ENCODE measurements around the gene OTOP2. TPM values are rescaled to one million over a fixed set of nuclear protein-coding genes. Genes with fewer than 3 reads are reported as not detected.
"Not testable (repeated sequence)": the region's sequence is repeated elsewhere in the genome, so short reads cannot be mapped to it uniquely, and the experiment has no call there.

OTOP2 gene
- total RNA-seq, 2 experiments from 2014 or later, result not detected

- Mint-ChIP-seq H3K9me3 (ENCODE audit: low read depth) (no peaks in the 10 kb centered on the region), H3K4me3 (peak overlapping the region; percentile 77), H3K27me3 (peaks cover 5% of the 10 kb centered on the region), H3K4me1 (peaks cover 18% of the 10 kb centered on the region), H3K36me3 (ENCODE audit: low read depth) (no peaks in the 10 kb centered on the region), H3K27ac (peak overlapping the region; percentile 79)
- ChIA-PET CTCF (interaction anchor here (0.7 to 2.1 kb wide), 2 partner anchors 20 to 29 kb away, joined by 3 to 9 read pairs; no protein-coding TSS in a partner anchor), POLR2A (no interaction called here)
- intact Hi-C loops (cut with DNase I, micrococcal nuclease), result loop anchor here (1.0 to 5.0 kb wide), 7 partner anchors 10 to 535 kb away; partner anchors contain the start of genes ARMC7 (in 1 of the 2), CASKIN2 (in 1 of the 2), HID1 (in 1 of the 2) and MRPL58 (in 1 of the 2)
- DNase-seq, result peak; percentile 90
- peak; percentile 95 for ATAC-seq
Observed at GRCh38 chr17:74981979-74982662, 58.0 kb downstream of the OTOP2 start.

DNA sequence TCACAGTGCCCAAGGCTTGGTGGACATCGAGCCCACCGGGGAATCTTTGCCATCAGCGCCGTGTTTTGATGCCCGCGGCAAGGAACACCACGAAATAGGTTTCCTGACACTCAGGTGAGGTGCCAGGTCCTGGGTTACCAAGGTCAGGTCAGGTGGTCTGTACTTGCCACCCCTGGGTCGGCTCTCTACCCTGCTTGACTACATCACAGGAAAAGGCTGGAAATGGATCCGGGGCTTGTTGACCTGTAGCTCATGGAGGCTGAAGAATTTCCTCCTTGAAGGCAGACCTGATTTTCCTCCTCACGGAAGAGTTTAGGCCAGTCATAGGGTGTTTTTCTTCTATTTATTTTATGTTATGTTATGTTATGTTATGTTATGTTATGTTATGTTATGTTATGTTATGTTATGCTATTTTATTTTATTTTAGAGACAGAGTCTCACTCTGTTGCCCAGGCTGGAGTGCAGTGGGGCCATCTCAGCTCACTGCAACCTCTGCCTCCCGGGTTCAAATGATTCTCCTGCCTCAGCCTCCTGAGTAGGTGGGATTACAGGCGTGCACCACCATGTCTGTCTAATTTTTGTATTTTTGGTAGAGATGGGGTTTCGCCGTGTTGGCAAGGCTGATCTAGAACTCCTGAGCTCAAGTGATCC, 58.7 kb downstream of the OTOP2 start:
- ATAC-seq; DNase-seq; H3K27me3 Mint-ChIP-seq; H3K36me3 Mint-ChIP-seq (ENCODE audit: low read depth); H3K27ac Mint-ChIP-seq; H3K9me3 Mint-ChIP-seq (ENCODE audit: low read depth): not testable (repeated sequence)
- intact Hi-C loops (cut with DNase I, micrococcal nuclease), result loop anchor here (1.0 to 5.0 kb wide), 7 partner anchors 10 to 535 kb away; partner anchors contain the start of genes ARMC7 (in 1 of the 2), CASKIN2 (in 1 of the 2), HID1 (in 1 of the 2) and MRPL58 (in 1 of the 2)
- H3K4me3 Mint-ChIP-seq, result peak overlapping the region; percentile 77
- peaks cover 20% of the 10 kb centered on the region for H3K4me1 Mint-ChIP-seq
- CTCF ChIA-PET, result interaction anchor here (0.7 to 2.1 kb wide), 2 partner anchors 21 to 28 kb away, joined by 3 to 9 read pairs; no protein-coding TSS in a partner anchor
- POLR2A ChIA-PET, result interaction anchor here (0.6 kb wide), 1 partner anchor 225 kb away, joined by 6 read pairs; no protein-coding TSS in a partner anchor

Other genes with a start within 250 kb of the OTOP2 start
- gene CD300LF, start 211.3 kb upstream of the OTOP2 start, total RNA-seq, result not detected
- 1 to 10 TPM; 2.7 to 3.5 TPM for gene RAB37, start 187.0 kb upstream of the OTOP2 start, total RNA-seq
- 100 to 1,000 TPM; 115 to 170 TPM for gene NHERF1, start 175.6 kb upstream of the OTOP2 start, total RNA-seq
- 10 to 100 TPM; 23.7 to 39.6 TPM for gene NAT9, start 147.9 kb upstream of the OTOP2 start, total RNA-seq
- not detected for gene GRIN2C, start 64.4 kb upstream of the OTOP2 start, total RNA-seq
- gene FDXR, start 51.3 kb upstream of the OTOP2 start, total RNA-seq, result 10 to 100 TPM; 19.1 to 21.3 TPM
- gene FADS6, start 30.6 kb upstream of the OTOP2 start, total RNA-seq, result not detected
- gene USH1G, start 1.0 kb upstream of the OTOP2 start, total RNA-seq, result not detected
- gene OTOP3, start 11.6 kb downstream of the OTOP2 start, total RNA-seq, result not detected
- gene HID1, start 48.5 kb downstream of the OTOP2 start, total RNA-seq, result 1 to 10 TPM; 1.6 TPM
- under 1 TPM; 0.89 to 0.91 TPM for gene CDR2L, start 63.4 kb downstream of the OTOP2 start, total RNA-seq
- 10 to 100 TPM; 64.6 to 66.5 TPM for gene MRPL58, start 88.4 kb downstream of the OTOP2 start, total RNA-seq
- 100 to 1,000 TPM; 194 to 237 TPM for gene ATP5PD, start 122.7 kb downstream of the OTOP2 start, total RNA-seq
- 10 to 100 TPM; 15.3 to 16.7 TPM for gene KCTD2, start 123.0 kb downstream of the OTOP2 start, total RNA-seq
- gene SLC16A5, start 163.7 kb downstream of the OTOP2 start, total RNA-seq, result 1 to 10 TPM; 6.0 to 6.5 TPM
- 1 to 10 TPM; 6.7 to 7.7 TPM for gene ARMC7, start 185.7 kb downstream of the OTOP2 start, total RNA-seq
- gene NT5C, start 207.5 kb downstream of the OTOP2 start, total RNA-seq, result 10 to 100 TPM; 51.7 to 61.5 TPM
- gene JPT1, start 230.2 kb downstream of the OTOP2 start, total RNA-seq, result 100 to 1,000 TPM; 234 to 238 TPM